ENCODE results near the gene HPF1. TPM values are rescaled to one million over a fixed set of nuclear protein-coding genes. Genes with fewer than 3 reads are reported as not detected.
"Not testable (repeated sequence)": the region's sequence is repeated elsewhere in the genome, so short reads cannot be mapped to it uniquely, and the experiment has no call there.

The HPF1 gene
- total and polyA plus RNA-seq, 4 donors = 8.7 to 15.7 (median 13.0) TPM

DNA sequence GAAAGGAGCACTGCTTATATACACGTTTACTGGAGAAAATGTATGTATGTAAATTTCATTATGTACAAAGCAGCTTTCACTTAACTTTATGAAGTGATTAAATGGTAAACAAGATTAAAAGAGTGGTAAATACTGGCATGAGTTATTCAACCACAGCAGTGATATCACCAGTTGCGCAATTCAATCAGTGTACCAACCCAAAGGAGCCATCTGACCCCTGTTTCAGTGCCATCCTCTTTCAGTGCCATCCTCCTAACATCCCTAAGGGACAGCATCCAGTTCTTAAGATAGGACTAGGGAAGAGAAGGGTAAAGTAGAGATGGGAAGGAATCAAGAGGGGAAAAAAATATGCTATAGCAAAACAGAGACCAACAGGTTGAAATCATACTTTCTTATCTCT is 16.2 kb downstream of the HPF1 start:
- Histone ChIP-seq H3K4me3 (ENCODE audit: low read depth in 1 of 3, low read length in 3 of 3) (no peak overlapping the region), H3K4me1 (ENCODE audit: control insufficient read depth in 4 of 4, insufficient read depth in 4 of 4, low read length in 3 of 4) (no peaks in the 10 kb centered on the region), H3K27me3 (ENCODE audit: control insufficient read depth in 4 of 4, insufficient read depth in 4 of 4, low read length in 3 of 4) (no peaks in the 10 kb centered on the region), H3K36me3 (ENCODE audit: control insufficient read depth in 4 of 4, insufficient read depth in 3 of 4, low read depth in 1 of 4, low read length in 3 of 4) (peaks cover 0 to 12% (median 5%) of the 10 kb centered on the region in 4 donors), H3K27ac (ENCODE audit: low read depth in 1 of 2, low read length in 2 of 2) (no peak overlapping the region), H3K9ac (ENCODE audit: low read depth in 1 of 2, low read length in 2 of 2) (no peak overlapping the region), H3K9me3 (ENCODE audit: control insufficient read depth in 4 of 4, low read length in 3 of 4) (no peaks in the 10 kb centered on the region)
- 88% methylated on average over 2 of the region's 2 CpGs for WGBS
- TF ChIP-seq NR2F2 (IDR thresholded peaks at IDR 0.05) = no peak
- TF ChIP-seq, protein P1, sequence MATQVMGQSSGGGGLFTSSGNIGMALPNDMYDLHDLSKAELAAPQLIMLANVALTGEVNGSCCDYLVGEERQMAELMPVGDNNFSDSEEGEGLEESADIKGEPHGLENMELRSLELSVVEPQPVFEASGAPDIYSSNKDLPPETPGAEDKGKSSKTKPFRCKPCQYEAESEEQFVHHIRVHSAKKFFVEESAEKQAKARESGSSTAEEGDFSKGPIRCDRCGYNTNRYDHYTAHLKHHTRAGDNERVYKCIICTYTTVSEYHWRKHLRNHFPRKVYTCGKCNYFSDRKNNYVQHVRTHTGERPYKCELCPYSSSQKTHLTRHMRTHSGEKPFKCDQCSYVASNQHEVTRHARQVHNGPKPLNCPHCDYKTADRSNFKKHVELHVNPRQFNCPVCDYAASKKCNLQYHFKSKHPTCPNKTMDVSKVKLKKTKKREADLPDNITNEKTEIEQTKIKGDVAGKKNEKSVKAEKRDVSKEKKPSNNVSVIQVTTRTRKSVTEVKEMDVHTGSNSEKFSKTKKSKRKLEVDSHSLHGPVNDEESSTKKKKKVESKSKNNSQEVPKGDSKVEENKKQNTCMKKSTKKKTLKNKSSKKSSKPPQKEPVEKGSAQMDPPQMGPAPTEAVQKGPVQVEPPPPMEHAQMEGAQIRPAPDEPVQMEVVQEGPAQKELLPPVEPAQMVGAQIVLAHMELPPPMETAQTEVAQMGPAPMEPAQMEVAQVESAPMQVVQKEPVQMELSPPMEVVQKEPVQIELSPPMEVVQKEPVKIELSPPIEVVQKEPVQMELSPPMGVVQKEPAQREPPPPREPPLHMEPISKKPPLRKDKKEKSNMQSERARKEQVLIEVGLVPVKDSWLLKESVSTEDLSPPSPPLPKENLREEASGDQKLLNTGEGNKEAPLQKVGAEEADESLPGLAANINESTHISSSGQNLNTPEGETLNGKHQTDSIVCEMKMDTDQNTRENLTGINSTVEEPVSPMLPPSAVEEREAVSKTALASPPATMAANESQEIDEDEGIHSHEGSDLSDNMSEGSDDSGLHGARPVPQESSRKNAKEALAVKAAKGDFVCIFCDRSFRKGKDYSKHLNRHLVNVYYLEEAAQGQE (IDR thresholded peaks at IDR 0.05) = no peak
- TF ChIP-seq, protein P2, sequence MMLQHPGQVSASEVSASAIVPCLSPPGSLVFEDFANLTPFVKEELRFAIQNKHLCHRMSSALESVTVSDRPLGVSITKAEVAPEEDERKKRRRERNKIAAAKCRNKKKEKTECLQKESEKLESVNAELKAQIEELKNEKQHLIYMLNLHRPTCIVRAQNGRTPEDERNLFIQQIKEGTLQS (IDR thresholded peaks at IDR 0.05) = no peak
- TF ChIP-seq SP1 (IDR thresholded peaks at IDR 0.05) = no peak
- TF ChIP-seq FOXA1 (IDR thresholded peaks at IDR 0.05) = no peak
- no peak for TF ChIP-seq YY1 (IDR thresholded peaks at IDR 0.05)
- peak; percentile 21 for TF ChIP-seq FOXA2 (IDR thresholded peaks at IDR 0.05)
- no peak for TF ChIP-seq TAF1 (conservative IDR thresholded peaks at IDR 0.05)
- TF ChIP-seq HNF4A (conservative IDR thresholded peaks at IDR 0.05) = peak in 1 of 2 donors; percentile 11
- TF ChIP-seq, protein P3, sequence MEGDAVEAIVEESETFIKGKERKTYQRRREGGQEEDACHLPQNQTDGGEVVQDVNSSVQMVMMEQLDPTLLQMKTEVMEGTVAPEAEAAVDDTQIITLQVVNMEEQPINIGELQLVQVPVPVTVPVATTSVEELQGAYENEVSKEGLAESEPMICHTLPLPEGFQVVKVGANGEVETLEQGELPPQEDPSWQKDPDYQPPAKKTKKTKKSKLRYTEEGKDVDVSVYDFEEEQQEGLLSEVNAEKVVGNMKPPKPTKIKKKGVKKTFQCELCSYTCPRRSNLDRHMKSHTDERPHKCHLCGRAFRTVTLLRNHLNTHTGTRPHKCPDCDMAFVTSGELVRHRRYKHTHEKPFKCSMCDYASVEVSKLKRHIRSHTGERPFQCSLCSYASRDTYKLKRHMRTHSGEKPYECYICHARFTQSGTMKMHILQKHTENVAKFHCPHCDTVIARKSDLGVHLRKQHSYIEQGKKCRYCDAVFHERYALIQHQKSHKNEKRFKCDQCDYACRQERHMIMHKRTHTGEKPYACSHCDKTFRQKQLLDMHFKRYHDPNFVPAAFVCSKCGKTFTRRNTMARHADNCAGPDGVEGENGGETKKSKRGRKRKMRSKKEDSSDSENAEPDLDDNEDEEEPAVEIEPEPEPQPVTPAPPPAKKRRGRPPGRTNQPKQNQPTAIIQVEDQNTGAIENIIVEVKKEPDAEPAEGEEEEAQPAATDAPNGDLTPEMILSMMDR (IDR thresholded peaks at IDR 0.05; ENCODE audit: low read depth, low read length, missing input control) = no peak
- TF ChIP-seq, protein P4, sequence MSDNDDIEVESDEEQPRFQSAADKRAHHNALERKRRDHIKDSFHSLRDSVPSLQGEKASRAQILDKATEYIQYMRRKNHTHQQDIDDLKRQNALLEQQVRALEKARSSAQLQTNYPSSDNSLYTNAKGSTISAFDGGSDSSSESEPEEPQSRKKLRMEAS (IDR thresholded peaks at IDR 0.05) = no peak
- no peak for TF ChIP-seq GABPA (IDR thresholded peaks at IDR 0.05 in 1 of 2, conservative IDR thresholded peaks at IDR 0.05 in 1 of 2)
- TF ChIP-seq JUND (IDR thresholded peaks at IDR 0.05) = peak in 1 of 2 donors; percentile 9
- no peak for TF ChIP-seq HNF4G (IDR thresholded peaks at IDR 0.05)
- no peak for TF ChIP-seq RAD21 (IDR thresholded peaks at IDR 0.05)
- TF ChIP-seq, protein P5, sequence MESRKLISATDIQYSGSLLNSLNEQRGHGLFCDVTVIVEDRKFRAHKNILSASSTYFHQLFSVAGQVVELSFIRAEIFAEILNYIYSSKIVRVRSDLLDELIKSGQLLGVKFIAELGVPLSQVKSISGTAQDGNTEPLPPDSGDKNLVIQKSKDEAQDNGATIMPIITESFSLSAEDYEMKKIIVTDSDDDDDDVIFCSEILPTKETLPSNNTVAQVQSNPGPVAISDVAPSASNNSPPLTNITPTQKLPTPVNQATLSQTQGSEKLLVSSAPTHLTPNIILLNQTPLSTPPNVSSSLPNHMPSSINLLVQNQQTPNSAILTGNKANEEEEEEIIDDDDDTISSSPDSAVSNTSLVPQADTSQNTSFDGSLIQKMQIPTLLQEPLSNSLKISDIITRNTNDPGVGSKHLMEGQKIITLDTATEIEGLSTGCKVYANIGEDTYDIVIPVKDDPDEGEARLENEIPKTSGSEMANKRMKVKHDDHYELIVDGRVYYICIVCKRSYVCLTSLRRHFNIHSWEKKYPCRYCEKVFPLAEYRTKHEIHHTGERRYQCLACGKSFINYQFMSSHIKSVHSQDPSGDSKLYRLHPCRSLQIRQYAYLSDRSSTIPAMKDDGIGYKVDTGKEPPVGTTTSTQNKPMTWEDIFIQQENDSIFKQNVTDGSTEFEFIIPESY (IDR thresholded peaks at IDR 0.05) = no peak
- TF ChIP-seq RXRA (IDR thresholded peaks at IDR 0.05) = no peak
- no peak for TF ChIP-seq EGR1 (IDR thresholded peaks at IDR 0.05; ENCODE audit: low read depth in 2 of 2)
- DNase-seq (ENCODE audit: low spot score) = no peak

DNA sequence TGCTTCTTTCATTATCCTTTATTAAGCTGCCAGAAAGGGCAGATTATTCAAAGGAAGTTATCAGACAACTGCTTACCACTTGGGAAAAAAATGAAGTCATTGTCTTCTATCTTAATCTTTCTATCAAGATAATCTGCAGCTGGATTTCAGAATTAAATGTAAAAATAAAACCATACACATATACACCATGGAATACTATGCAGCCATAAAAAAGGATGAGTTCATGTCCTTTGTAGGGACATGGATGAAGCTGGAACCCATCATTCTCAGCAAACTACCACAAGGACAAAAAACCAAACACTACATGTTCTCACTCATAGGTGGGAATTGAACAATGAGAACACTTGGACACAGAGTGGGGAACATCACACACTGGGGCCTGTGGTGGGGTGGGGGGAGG is 19.1 kb downstream of the HPF1 start:
- H3K27me3 ChIP-seq (ENCODE audit: control insufficient read depth in 4 of 4, insufficient read depth in 4 of 4, low read length in 3 of 4); H3K9me3 ChIP-seq (ENCODE audit: control insufficient read depth in 4 of 4, low read length in 3 of 4); H3K4me3 ChIP-seq (ENCODE audit: low read depth in 1 of 3, low read length in 3 of 3); H3K9ac ChIP-seq (ENCODE audit: low read depth in 1 of 2, low read length in 2 of 2); H3K4me1 ChIP-seq (ENCODE audit: control insufficient read depth in 4 of 4, insufficient read depth in 4 of 4, low read length in 3 of 4); H3K27ac ChIP-seq (ENCODE audit: low read depth in 1 of 2, low read length in 2 of 2); DNase-seq (ENCODE audit: low spot score); H3K36me3 ChIP-seq (ENCODE audit: control insufficient read depth in 4 of 4, insufficient read depth in 3 of 4, low read depth in 1 of 4, low read length in 3 of 4): not testable (repeated sequence)

Data from liver (tissue), 9 donors.